Measurements from ENCODE around the gene FBP1.
"Not testable (repeated sequence)": the region's sequence is repeated elsewhere in the genome, so short reads cannot be mapped to it uniquely, and the experiment has no call there.

Gene FBP1

DNA sequence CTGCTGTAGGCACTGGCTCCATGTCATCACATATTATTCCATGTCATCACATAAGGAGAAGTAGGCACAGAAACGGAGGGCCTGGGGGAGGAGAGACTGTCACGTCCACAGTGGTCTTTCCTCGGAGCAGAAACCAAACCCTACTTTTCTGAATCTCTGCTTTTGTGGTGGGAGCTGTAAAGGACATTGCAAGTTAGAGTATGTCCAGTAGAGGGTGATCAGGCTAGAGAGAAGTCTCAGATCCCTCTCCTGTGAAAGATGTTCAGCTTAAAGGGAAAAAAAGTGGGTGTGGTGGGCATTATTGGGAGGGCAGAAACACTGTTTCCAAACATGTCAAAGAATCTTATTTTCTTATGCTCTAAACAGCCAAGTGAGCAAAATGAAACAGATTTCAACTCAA lies 26.3 kb downstream of the FBP1 start:
- DNase-seq (ENCODE audit: low spot score): no peak

DNA sequence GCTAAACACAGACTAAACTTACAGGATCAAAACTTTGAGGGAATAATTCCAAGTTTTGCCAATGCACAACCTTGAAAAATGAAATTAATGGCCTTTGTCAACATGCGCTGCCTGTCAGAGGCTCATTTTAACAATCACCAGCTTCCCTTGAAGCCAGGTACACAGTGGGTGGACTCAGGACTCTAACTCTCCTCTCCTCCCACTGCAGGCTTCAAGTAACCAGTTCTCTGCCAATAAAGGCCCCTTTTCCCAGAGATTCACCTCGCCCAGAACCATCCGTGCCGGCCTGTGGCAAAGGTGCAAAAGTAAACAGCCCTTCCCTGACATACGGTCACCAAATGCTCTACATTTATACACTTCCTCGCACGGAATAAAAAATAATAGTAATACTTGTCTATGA lies 27.2 kb downstream of the FBP1 start:
- no peak for DNase-seq (ENCODE audit: low spot score)

DNA sequence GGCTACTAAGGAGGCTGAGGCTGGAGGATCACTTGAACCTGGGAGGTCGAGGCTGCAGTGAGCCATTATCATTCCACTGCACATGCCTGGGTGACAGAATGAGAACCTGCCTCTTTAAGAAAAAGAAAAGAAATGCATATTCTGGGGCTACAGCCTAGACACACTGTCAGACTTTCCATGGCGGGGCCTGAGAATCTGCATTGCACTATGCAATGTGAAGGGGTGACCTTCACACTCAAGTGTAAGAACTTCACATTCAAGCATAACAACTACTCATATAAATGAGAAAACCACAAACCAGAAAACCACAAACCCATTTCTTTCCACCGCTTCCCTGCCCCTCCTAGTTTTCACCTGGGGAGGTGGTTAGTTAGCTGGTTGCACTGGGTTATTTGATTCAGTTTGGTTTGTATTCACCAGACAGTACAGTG lies 27.7 kb downstream of the FBP1 start:
- DNase-seq (ENCODE audit: low spot score): no peak

- no peak for DNase-seq (ENCODE audit: low spot score)
These were observed 29.1 kb downstream of the FBP1 start for GRCh38 chr9:94610181-94610606.

DNA sequence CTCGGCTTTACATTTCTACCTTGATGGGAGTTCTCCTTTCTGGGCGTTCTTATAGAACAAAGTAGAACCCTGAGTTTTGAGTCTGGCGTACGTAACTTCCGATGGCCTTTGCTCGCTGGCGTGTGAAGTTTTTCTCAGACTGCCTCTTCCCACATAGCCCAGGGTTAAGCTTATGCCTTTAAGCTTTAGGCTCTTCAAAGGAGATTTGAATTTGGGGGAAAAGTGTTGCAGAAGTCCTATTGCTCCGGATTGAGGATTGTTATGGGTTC lies 32.0 kb downstream of the FBP1 start:
- DNase-seq (ENCODE audit: low spot score): no peak

DNA sequence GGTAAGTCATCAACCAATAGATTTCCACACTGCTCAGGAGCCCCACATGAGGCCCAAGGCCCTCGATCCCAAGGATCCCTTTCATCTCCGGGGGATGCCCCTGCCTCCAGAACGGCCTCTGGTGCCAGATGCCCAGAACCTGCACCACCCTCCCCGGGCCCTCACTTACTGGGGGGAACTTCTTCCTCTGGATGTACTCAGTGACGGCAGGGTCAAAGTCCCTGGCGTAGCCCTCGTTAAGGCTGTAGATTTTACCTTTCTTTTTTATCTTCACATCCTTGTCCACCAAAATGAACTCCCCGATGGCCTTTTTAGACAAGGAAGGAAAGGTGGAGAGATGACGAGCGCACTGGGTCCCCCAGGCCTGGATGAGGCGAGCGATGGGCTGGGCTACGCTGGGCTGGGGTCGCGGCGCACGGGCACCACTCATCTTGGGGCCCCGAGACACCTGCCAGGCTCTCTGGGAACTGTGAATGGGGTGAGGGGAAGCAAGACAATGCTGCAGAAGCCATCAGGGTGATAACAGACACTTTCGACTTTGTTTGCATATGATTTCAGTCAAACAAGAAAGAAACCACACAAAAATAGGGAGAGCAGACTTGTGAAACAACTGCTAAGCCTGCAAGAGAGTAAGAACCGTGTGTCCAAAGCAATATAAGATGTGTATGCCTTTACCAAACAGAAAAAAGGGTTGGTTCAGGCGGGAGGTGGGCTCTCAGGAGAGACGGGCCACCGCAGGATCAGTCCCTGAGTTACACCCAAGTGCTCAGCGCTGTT lies 32.5 kb downstream of the FBP1 start:
- no peak for DNase-seq (ENCODE audit: low spot score)

DNA sequence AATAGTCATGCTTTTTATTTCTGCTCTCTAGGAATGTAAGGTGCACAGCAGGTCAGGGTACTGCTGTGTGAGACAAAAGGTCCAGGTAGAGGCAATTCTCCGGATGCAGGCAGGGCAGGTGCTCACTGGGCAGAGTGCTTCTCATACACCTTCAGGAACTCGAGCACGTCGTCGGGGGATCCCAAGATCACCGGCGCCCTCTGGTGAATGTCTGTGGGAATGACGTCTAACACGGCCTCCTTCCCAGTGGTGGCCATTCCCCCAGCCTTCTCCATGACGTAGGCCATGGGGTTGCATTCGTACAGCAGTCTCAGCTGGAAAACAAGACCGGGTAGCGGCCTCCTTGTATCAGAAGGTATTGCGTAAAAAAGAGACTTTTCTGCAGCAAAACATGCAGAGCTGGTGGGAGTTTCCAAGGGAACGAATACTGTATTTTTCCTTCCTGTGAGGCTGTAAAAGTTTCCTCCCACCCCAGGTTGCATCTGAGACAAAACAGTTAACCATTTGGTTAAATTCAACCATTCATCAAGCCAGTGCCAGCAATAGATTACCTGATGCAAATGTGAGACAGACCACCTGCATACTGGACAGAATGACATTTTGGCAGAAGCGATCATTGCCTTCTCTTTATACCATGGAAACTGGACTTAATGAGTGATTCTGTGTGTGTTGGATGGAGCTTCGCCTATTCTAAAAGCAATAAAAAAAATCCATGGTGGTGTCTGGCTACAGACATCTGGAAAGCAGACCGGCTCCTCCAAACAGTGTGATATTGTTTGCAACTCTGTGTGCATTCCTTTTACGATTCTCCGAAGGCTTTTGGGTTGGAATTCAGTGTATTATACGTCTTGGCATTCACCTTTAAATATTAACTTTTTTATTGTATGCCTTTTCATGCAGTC lies 35.8 kb downstream of the FBP1 start:
- peak; percentile 79 for DNase-seq (ENCODE audit: low spot score)

- DNase-seq (ENCODE audit: low spot score): no peak
These were observed 36.7 kb downstream of the FBP1 start for GRCh38 chr9:94602666-94603065.

DNA sequence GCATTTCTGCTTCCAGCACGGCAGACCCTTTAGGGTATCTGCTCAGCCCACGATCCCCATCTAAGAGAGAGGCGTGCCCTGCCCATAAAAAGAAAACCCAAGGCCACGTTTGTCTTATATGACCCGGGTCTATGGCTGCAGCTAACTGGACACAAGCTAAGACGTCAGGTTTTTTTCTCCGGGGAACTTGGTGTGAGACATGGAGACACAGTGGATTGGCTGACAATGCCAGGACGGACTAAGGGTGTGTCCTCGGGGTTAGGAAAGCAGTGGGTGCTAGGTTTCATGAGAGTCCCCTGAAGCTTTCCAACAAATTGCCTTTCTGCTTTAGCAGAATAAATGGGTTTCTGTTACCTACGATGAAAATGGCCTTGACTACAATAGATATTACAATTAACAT lies 38.6 kb downstream of the FBP1 start:
- DNase-seq (ENCODE audit: low spot score): no peak

DNA sequence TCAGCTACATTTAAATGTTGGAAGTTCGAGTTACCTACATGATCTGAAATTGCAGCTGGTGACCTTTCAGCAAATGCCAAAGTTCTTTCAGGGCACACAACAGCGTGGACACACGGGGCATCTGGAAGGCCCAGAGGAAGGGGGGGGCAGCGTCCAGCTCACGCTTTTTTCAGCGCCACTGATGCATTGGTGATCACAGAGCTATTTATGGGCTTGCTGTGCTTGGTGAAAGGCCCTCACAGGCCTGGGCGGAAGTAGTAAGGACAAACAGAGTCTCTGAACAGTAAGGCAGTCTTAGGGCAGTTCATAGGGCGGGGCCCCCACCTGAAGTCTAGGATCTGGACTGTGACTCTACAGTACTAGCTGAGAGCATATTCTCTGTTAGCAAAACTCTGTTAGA lies 39.1 kb downstream of the FBP1 start:
- DNase-seq (ENCODE audit: low spot score): no peak

DNA sequence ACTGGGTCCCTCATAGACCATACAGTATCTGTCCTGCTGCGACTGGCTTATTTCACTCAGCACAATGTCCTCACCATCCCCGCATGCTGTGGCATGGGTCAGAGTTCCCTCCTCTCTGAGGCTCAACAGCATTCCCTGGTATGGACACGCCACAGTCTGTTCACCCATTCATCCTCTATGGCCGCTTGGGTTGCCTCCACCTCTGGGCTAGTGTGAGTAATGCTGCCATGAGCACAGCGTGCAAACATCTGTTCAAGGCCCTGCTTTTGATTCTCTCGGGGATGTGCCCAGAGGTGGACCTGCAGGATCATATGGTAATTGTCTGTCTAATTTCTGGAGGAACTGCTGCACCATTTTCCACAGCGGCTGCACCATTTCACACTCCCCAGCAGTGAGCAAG lies 40.2 kb downstream of the FBP1 start:
- no peak for DNase-seq (ENCODE audit: low spot score)

- no peak for DNase-seq (ENCODE audit: low spot score)
These were observed 45.6 kb downstream of the FBP1 start, which contains the start of gene FBP2 for GRCh38 chr9:94593459-94594345. Gene FBP2 (minus strand): TSS chr9:94593824. CDS start chr9:94593726, 98 bp downstream.

GRCh38 chr9:94592683-94593082 lies 46.6 kb downstream of the FBP1 start:
- DNase-seq (ENCODE audit: low spot score): not testable (repeated sequence)

GRCh38 chr9:94591876-94592275 lies 47.4 kb downstream of the FBP1 start:
- DNase-seq (ENCODE audit: low spot score): no peak

- not testable (repeated sequence) for DNase-seq (ENCODE audit: low spot score)
These were observed 48.2 kb downstream of the FBP1 start for GRCh38 chr9:94591046-94591545.

DNA sequence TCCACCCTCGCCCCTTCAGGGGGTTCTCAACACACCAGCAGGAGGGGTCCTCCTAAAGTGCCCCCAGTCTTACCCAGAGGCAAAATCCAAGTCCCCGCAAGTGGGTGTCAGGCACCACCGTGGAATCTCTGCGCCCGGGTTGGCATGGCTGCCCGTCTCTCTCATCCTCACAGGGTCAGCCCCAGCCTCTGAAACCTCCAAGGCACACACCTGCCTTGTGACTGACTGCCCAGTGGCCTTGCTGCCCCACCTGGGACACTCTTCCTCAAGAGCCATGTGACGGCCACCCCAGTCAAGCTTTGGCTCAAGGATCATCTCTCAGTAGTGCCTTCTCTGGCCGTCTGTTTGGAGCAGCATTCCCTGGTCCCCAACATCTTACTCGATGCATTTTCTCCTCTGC lies 50.6 kb downstream of the FBP1 start:
- DNase-seq (ENCODE audit: low spot score): no peak

DNA sequence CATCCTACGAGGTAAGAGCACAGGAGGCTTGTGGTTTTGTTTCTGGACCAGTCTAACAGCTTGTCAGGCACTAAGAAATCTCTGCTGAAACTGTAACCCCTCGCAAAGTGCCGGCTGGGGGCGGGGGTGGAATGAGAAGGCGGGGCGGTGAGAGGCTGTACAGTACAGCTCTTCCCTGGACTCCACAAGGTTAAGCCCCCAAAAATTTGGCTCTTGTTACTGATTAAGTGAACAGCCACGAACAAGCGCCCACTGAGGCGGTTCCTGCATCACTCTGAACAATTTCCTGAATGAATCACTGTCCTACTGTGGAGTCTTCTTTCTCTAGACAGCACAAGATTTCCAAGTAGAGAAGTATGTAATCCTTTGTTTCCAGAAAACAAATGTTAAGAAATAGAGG lies 52.5 kb downstream of the FBP1 start:
- DNase-seq (ENCODE audit: low spot score): no peak

DNA sequence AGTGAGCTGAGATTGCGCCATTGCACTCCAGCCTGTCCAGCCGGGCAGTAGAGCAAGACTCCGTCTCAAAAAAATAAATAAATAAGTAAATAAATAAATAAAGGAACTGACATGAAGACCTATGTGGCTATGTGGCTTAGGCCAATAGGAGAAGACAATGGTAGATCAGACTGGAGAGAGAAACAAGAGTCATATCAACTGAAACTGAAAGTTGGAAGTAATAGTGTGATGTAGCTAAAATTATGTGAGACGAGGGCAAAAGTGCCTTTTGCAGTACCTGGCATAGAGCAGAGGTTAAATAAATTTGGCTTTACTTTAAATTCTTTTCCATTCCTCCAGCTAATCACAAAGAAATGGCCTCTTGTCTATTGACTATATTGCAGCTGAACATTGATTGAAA lies 53.0 kb downstream of the FBP1 start:
- DNase-seq (ENCODE audit: low spot score): no peak

DNA sequence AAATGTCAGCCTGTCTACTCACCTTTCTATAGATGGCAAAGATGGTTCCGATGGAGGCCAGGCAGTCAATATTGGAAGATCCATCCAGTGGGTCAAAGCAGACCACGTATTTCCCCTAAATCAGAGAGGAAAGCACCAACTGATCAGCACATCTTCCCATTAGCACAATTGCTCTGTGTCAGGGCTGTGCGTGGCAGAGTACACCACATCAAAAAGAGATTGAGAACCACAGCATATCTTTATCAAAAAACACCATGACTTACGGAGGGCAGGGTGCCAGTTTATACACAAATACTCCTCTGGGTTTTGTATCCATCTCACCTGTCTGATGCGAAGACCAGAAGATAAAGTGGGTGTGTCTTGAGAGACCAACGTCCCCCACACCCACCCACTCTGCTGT lies 54.8 kb downstream of the FBP1 start:
- DNase-seq (ENCODE audit: low spot score): no peak

- no peak for DNase-seq (ENCODE audit: low spot score)
These were observed 57.6 kb downstream of the FBP1 start for GRCh38 chr9:94581728-94582127.

- DNase-seq (ENCODE audit: low spot score): no peak
These were observed 61.7 kb downstream of the FBP1 start for GRCh38 chr9:94577571-94577970.

GRCh38 chr9:94577036-94577435 lies 62.3 kb downstream of the FBP1 start:
- peak; percentile 40 for DNase-seq (ENCODE audit: low spot score)

All from LoVo (cell line).